K562 (cell line): ENCODE measurements around the gene G6PC2. TPM values are rescaled to one million over a fixed set of nuclear protein-coding genes. Genes with fewer than 3 reads are reported as not detected.

Experiments
- CBX1 ChIP-seq: sonication (generic); IDR thresholded peaks from 2 replicates; pipeline ENCODE4 v1.6.1; 2016; ENCODE audit warnings: antibody characterized with exemption, low read depth, mild to moderate bottlenecking
- ESRRB ChIP-seq: fragments of 250-450 bp; sonication (Bioruptor Pico); IDR thresholded peaks from 2 replicates; pipeline ENCODE4 v1.5.0; 2020; ENCODE audit warnings: mild to moderate bottlenecking, moderate library complexity, borderline replicate concordance
- GABPB1 ChIP-seq: sonication (generic); formaldehyde crosslinking; IDR thresholded peaks from 2 replicates; pipeline ENCODE4 v1.8.0; 2022; ENCODE audit warnings: mild to moderate bottlenecking, missing genetic modification reagents
- HNRNPLL ChIP-seq: fragments of 200-400 bp; formaldehyde crosslinking; IDR thresholded peaks from 2 replicates; pipeline ENCODE4 v1.6.1; 2017; ENCODE audit warnings: low read length, low read depth, mild to moderate bottlenecking; ENCODE audit not compliant: poor library complexity, severe bottlenecking
- RAD21 ChIP-seq, 2 experiments: fragments of 250-450 bp in 1 of 2; fragments of 450-650 bp in 1 of 2; sonication (Bioruptor Pico) in 1 of 2; formaldehyde crosslinking in 1 of 2; IDR thresholded peaks in 1 of 2; conservative IDR thresholded peaks in 1 of 2; 2 replicates each; pipeline versions ENCODE4 v1.4.0 to v1.8.0; 2020 to 2022; ENCODE audit warnings: mild to moderate bottlenecking in 2 of 2, moderate library complexity in 1 of 2
- RFX7 ChIP-seq: fragments of 250-450 bp; sonication (Bioruptor Pico); IDR thresholded peaks from 2 replicates; pipeline ENCODE4 v1.5.1; 2021; ENCODE audit warnings: mild to moderate bottlenecking
- RNF219 ChIP-seq: fragments of 250-450 bp; sonication (Bioruptor Pico); IDR thresholded peaks from 2 replicates; pipeline ENCODE4 v1.5.0; 2022; ENCODE audit warnings: mild to moderate bottlenecking
- SMAD2 ChIP-seq: fragments of 150-350 bp; IDR thresholded peaks from 2 replicates; pipeline ENCODE4 v1.6.1; 2014; ENCODE audit warnings: low read depth, mild to moderate bottlenecking, low read length
- TEAD2 ChIP-seq: fragments of 450-650 bp; IDR thresholded peaks from 2 replicates; pipeline ENCODE4 v1.6.1; 2016; ENCODE audit warnings: missing genetic modification characterization, control low read depth, missing compliant biosample characterization
- THRAP3 ChIP-seq: fragments of 450-650 bp; IDR thresholded peaks from 2 replicates; pipeline ENCODE4 v1.6.1; 2016; ENCODE audit warnings: mild to moderate bottlenecking, inconsistent platforms, borderline replicate concordance
- VEZF1 ChIP-seq: fragments of 200-800 bp; sonication (Bioruptor generic); IDR thresholded peaks from 2 replicates; pipeline ENCODE4 v1.6.1; 2017; ENCODE audit warnings: missing genetic modification characterization, missing compliant biosample characterization
- ZBTB7A ChIP-seq: IDR thresholded peaks from 2 replicates; pipeline ENCODE4 v1.6.1; 2011; ENCODE audit warnings: low read depth, mild to moderate bottlenecking, low read length, moderate library complexity, borderline replicate concordance; ENCODE audit not compliant: control insufficient read depth
- polyA plus RNA-seq, 8 experiments: library from polyadenylated mRNA; depleted of rRNA in 4 of 8; stranded (reverse) in 5 of 8; unstranded in 3 of 8; fragments of >200 nt; fragmentation: Nextera tagmentation in 2 of 8; fragmentation: Illumina TruSeq in 1 of 8; extraction: Ambion mirVana in 2 of 8; extraction: Trizol in 1 of 8; gene quantifications; 2 replicates each; pipeline versions ENCODE4 v1.2.1 to v1.2.3, GENCODE V29; 2011 to 2014; ENCODE audit warnings: inconsistent platforms in 1 of 8, missing spikeins in 1 of 8
- total RNA-seq, 7 experiments: library from RNA; depleted of rRNA in 6 of 7; stranded (reverse); fragments of >200 nt in 6 of 7; fragmentation: Illumina TruSeq in 2 of 7; extraction: Trizol in 2 of 7; gene quantifications; 2 replicates each; pipeline versions ENCODE4 v1.2.1 to v1.2.3, GENCODE V29; 2011 to 2021; ENCODE audit warnings: low replicate concordance in 1 of 7
- TF ChIP-seq, protein P1 (sequence below), 2 experiments: IDR thresholded peaks; 2 replicates each; pipeline ENCODE4 v1.6.1; 2012; ENCODE audit warnings: improper control_type of control experiment in 2 of 2, low read depth in 2 of 2, low read length in 2 of 2, borderline replicate concordance in 1 of 2
- TF ChIP-seq, protein P2 (sequence below): fragments of 450-650 bp; formaldehyde crosslinking; IDR thresholded peaks from 2 replicates; pipeline ENCODE4 v1.4.0; 2022; ENCODE audit warnings: missing genetic modification characterization
- TF ChIP-seq, protein P3 (sequence below): fragments of 250-450 bp; sonication (Bioruptor Pico); IDR thresholded peaks from 2 replicates; pipeline ENCODE4 v1.4.0; 2020

G6PC2 gene
- total and polyA plus RNA-seq, 9 of the 15 experiments (the other 6 are each of a cell fraction or from before 2014, with no cell fraction given): 0.03 to 0.15 TPM; not detected in 7

GRCh38 chr2:168935810-168936581, 34.9 kb downstream of the G6PC2 start (continued):
- TF ChIP-seq VEZF1 (CRISPR knock-in tag): peak; percentile 56
- TF ChIP-seq, protein P1, sequence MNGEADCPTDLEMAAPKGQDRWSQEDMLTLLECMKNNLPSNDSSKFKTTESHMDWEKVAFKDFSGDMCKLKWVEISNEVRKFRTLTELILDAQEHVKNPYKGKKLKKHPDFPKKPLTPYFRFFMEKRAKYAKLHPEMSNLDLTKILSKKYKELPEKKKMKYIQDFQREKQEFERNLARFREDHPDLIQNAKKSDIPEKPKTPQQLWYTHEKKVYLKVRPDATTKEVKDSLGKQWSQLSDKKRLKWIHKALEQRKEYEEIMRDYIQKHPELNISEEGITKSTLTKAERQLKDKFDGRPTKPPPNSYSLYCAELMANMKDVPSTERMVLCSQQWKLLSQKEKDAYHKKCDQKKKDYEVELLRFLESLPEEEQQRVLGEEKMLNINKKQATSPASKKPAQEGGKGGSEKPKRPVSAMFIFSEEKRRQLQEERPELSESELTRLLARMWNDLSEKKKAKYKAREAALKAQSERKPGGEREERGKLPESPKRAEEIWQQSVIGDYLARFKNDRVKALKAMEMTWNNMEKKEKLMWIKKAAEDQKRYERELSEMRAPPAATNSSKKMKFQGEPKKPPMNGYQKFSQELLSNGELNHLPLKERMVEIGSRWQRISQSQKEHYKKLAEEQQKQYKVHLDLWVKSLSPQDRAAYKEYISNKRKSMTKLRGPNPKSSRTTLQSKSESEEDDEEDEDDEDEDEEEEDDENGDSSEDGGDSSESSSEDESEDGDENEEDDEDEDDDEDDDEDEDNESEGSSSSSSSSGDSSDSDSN (IDR thresholded peaks at IDR 0.05; ENCODE audit: borderline replicate concordance in 1 of 2, low read depth in 2 of 2, low read length in 2 of 2): peak in 1 of 2 experiments; percentile 82; a peak in 1 of 4 replicates
- no peak for TF ChIP-seq SMAD2
- no peak; the same call in 1 of the 2 replicates for TF ChIP-seq TEAD2 (tag)
- peak; percentile 53; the same call in 1 of the 2 replicates for TF ChIP-seq GABPB1 (CRISPR knock-in tag)
- TF ChIP-seq, protein P2, sequence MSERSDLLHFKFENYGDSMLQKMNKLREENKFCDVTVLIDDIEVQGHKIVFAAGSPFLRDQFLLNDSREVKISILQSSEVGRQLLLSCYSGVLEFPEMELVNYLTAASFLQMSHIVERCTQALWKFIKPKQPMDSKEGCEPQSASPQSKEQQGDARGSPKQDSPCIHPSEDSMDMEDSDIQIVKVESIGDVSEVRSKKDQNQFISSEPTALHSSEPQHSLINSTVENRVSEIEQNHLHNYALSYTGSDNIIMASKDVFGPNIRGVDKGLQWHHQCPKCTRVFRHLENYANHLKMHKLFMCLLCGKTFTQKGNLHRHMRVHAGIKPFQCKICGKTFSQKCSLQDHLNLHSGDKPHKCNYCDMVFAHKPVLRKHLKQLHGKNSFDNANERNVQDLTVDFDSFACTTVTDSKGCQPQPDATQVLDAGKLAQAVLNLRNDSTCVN (CRISPR knock-in tag): peak; percentile 7; the same call in 1 of the 2 replicates
- TF ChIP-seq HNRNPLL: peak; percentile 99
- TF ChIP-seq, protein P3, sequence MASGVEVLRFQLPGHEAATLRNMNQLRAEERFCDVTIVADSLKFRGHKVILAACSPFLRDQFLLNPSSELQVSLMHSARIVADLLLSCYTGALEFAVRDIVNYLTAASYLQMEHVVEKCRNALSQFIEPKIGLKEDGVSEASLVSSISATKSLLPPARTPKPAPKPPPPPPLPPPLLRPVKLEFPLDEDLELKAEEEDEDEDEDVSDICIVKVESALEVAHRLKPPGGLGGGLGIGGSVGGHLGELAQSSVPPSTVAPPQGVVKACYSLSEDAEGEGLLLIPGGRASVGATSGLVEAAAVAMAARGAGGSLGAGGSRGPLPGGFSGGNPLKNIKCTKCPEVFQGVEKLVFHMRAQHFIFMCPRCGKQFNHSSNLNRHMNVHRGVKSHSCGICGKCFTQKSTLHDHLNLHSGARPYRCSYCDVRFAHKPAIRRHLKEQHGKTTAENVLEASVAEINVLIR (CRISPR knock-in tag): peak; percentile 78
- no peak for TF ChIP-seq THRAP3
- TF ChIP-seq ZBTB7A: no peak
- TF ChIP-seq RAD21 (CRISPR knock-in tag; conservative IDR thresholded peaks at IDR 0.05 in 1 of 2, IDR thresholded peaks at IDR 0.05 in 1 of 2): peak; percentile 34
- TF ChIP-seq CBX1: peak; percentile 67; the same call in 1 of the 2 replicates
- TF ChIP-seq RNF219 (CRISPR knock-in tag): no peak; the same call in 1 of the 2 replicates
- no peak for TF ChIP-seq ESRRB (CRISPR knock-in tag)
- TF ChIP-seq RFX7 (CRISPR knock-in tag): no peak
